GDM1 (cell line): ENCODE data around the gene IL20.
"Not testable (repeated sequence)": the region's sequence is repeated elsewhere in the genome, so short reads cannot be mapped to it uniquely, and the experiment has no call there.

Source experiments
- DNase-seq: peaks from one replicate; lab custom pipeline; 2025; lab: John Stamatoyannopoulos, UW

IL20 gene

GRCh38 chr1:206843626-206844025 lies 21.8 kb upstream of the IL20 start:
- DNase-seq, result no peak

- no peak for DNase-seq
These were observed 18.9 kb upstream of the IL20 start for GRCh38 chr1:206846487-206846886.

- no peak for DNase-seq
These were observed 18.0 kb upstream of the IL20 start for GRCh38 chr1:206847337-206847834.

- no peak for DNase-seq
These were observed 17.5 kb upstream of the IL20 start for GRCh38 chr1:206847946-206848345.

- no peak for DNase-seq
These were observed 15.0 kb upstream of the IL20 start for GRCh38 chr1:206850401-206850800.

GRCh38 chr1:206851341-206852010 lies 13.9 kb upstream of the IL20 start:
- no peak for DNase-seq

GRCh38 chr1:206852662-206853061 lies 12.8 kb upstream of the IL20 start:
- not testable (repeated sequence) for DNase-seq

GRCh38 chr1:206853696-206854095 lies 11.7 kb upstream of the IL20 start:
- DNase-seq, result not testable (repeated sequence)

GRCh38 chr1:206854401-206855129 lies 10.9 kb upstream of the IL20 start:
- no peak for DNase-seq

GRCh38 chr1:206855859-206856258 lies 9.6 kb upstream of the IL20 start:
- DNase-seq, result no peak

GRCh38 chr1:206856674-206857464 lies 8.6 kb upstream of the IL20 start:
- DNase-seq, result no peak

GRCh38 chr1:206859082-206859521 lies 6.3 kb upstream of the IL20 start:
- no peak for DNase-seq

- no peak for DNase-seq
These were observed 5.3 kb upstream of the IL20 start for GRCh38 chr1:206860165-206860564.

- no peak for DNase-seq
These were observed 2.2 kb upstream of the IL20 start for GRCh38 chr1:206863266-206863665.

- DNase-seq, result no peak
These were observed 639 bp downstream of the IL20 start for GRCh38 chr1:206866062-206866461.

- no peak for DNase-seq
These were observed 1.8 kb downstream of the IL20 start for GRCh38 chr1:206867239-206867638.

- no peak for DNase-seq
These were observed 2.3 kb downstream of the IL20 start for GRCh38 chr1:206867716-206868115.

GRCh38 chr1:206868264-206868663 lies 2.8 kb downstream of the IL20 start:
- DNase-seq, result no peak

- DNase-seq, result no peak
These were observed 6.7 kb downstream of the IL20 start for GRCh38 chr1:206872139-206872538.

GRCh38 chr1:206873603-206874188 lies 8.3 kb downstream of the IL20 start:
- DNase-seq, result no peak

- no peak for DNase-seq
These were observed 10.4 kb downstream of the IL20 start for GRCh38 chr1:206875752-206876377.

- no peak for DNase-seq
These were observed 13.0 kb downstream of the IL20 start for GRCh38 chr1:206878456-206878855.
